Tongue (tissue), 2 donors: ENCODE data around the gene SEC61A1. TPM values are rescaled to one million over a fixed set of nuclear protein-coding genes. Genes with fewer than 3 reads are reported as not detected.

Source experiments
- DNase-seq: peaks from one replicate; pipeline ENCODE4 v3.0.0-alpha.2; 2015
- total RNA-seq: library from RNA; depleted of rRNA; stranded (reverse); fragments of >200 nt; gene quantifications from one replicate; pipeline ENCODE4 v1.2.3, GENCODE V29; 2014

SEC61A1 gene
- total RNA-seq, result 122 TPM

- DNase-seq, result peak; percentile 98
Measured at GRCh38 chr3:128051837-128052594, at the start of gene SEC61A1. Gene SEC61A1, plus strand, starts transcription at chr3:128052437. Its CDS starts 116 bp downstream, at chr3:128052553.

- DNase-seq, result no peak
Measured at GRCh38 chr3:128004661-128005060, 47.6 kb upstream of the SEC61A1 start.

- no peak for DNase-seq
Measured at GRCh38 chr3:128006061-128007032, 45.9 kb upstream of the SEC61A1 start.

GRCh38 chr3:128007033-128007424, 45.2 kb upstream of the SEC61A1 start:
- DNase-seq, result no peak

GRCh38 chr3:128009952-128010846, 42.0 kb upstream of the SEC61A1 start:
- DNase-seq, result no peak

GRCh38 chr3:128011140-128011539, 41.1 kb upstream of the SEC61A1 start:
- DNase-seq, result peak; percentile 67

- no peak for DNase-seq
Measured at GRCh38 chr3:128012050-128012449, 40.2 kb upstream of the SEC61A1 start.

GRCh38 chr3:128014548-128014947, 37.7 kb upstream of the SEC61A1 start:
- DNase-seq, result no peak

GRCh38 chr3:128016502-128016901, 35.7 kb upstream of the SEC61A1 start:
- DNase-seq, result no peak

- DNase-seq, result peak; percentile 13
Measured at GRCh38 chr3:128021768-128022372, 30.4 kb upstream of the SEC61A1 start.

GRCh38 chr3:128033102-128033501, 19.1 kb upstream of the SEC61A1 start:
- DNase-seq, result no peak

GRCh38 chr3:128036119-128036518, 16.1 kb upstream of the SEC61A1 start:
- no peak for DNase-seq

- DNase-seq, result no peak
Measured at GRCh38 chr3:128040041-128040440, 12.2 kb upstream of the SEC61A1 start.

GRCh38 chr3:128040660-128041059, 11.6 kb upstream of the SEC61A1 start:
- no peak for DNase-seq

- DNase-seq, result peak; percentile 14
Measured at GRCh38 chr3:128041344-128041743, 10.9 kb upstream of the SEC61A1 start.

GRCh38 chr3:128050597-128050996, 1.6 kb upstream of the SEC61A1 start:
- DNase-seq, result no peak

GRCh38 chr3:128051459-128051836, 789 bp upstream of the SEC61A1 start:
- DNase-seq, result no peak

- peak; percentile 38 for DNase-seq
Measured at GRCh38 chr3:128052595-128053351, 536 bp downstream of the SEC61A1 start.

- no peak for DNase-seq
Measured at GRCh38 chr3:128053614-128054013, 1.4 kb downstream of the SEC61A1 start.

GRCh38 chr3:128054367-128054766, 2.1 kb downstream of the SEC61A1 start:
- DNase-seq, result no peak

- no peak for DNase-seq
Measured at GRCh38 chr3:128056258-128056657, 4.0 kb downstream of the SEC61A1 start.
